Measurements from ENCODE around the gene KCNQ1. TPM values are rescaled to one million over a fixed set of nuclear protein-coding genes. Genes with fewer than 3 reads are reported as not detected.

Gene KCNQ1
- total and polyA plus RNA-seq, 7 donors, result 1.1 to 25.2 (median 3.8) TPM

DNA sequence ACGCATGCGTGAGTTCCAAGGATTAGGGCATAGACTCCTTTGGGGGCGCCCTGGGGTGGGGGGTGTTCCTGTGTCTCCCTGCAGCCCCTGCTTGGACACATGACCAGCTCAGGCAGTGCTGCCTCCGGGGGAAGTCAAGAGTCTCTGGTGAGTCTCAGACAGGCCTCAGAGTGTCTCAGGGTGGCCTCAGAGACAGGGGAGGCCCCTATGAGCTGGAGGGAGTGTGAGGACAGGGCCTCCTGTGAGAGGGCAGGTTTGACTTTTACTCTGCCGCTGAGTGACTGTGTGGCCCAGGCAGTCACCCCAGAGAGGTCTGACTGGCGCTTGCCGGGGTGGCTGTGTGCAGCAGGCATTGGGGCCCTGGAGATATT is 296.2 kb downstream of the KCNQ1 start:
- DNase-seq, result peak; percentile 57
- Histone ChIP-seq H3K4me3 (no peak overlapping the region), H3K27ac (peak overlapping the region in 1 of 4 donors; percentile 65), H3K36me3 (no peaks in the 10 kb centered on the region), H3K4me1 (peaks cover 0 to 15% (median 0%) of the 10 kb centered on the region in 4 donors), H3K27me3 (no peaks in the 10 kb centered on the region), H3K9me3 (no peaks in the 10 kb centered on the region)
- intact Hi-C loops (cut with DNase I), result no loop called here
- TF ChIP-seq POLR2A (IDR thresholded peaks at IDR 0.05), result no peak
- no peak for TF ChIP-seq EP300 (IDR thresholded peaks at IDR 0.05)
- TF ChIP-seq, protein P1, sequence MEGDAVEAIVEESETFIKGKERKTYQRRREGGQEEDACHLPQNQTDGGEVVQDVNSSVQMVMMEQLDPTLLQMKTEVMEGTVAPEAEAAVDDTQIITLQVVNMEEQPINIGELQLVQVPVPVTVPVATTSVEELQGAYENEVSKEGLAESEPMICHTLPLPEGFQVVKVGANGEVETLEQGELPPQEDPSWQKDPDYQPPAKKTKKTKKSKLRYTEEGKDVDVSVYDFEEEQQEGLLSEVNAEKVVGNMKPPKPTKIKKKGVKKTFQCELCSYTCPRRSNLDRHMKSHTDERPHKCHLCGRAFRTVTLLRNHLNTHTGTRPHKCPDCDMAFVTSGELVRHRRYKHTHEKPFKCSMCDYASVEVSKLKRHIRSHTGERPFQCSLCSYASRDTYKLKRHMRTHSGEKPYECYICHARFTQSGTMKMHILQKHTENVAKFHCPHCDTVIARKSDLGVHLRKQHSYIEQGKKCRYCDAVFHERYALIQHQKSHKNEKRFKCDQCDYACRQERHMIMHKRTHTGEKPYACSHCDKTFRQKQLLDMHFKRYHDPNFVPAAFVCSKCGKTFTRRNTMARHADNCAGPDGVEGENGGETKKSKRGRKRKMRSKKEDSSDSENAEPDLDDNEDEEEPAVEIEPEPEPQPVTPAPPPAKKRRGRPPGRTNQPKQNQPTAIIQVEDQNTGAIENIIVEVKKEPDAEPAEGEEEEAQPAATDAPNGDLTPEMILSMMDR (IDR thresholded peaks at IDR 0.05), result no peak
- TF ChIP-seq POLR2AphosphoS5 (IDR thresholded peaks at IDR 0.05), result no peak
- WGBS, 2 donors, result 90 to 92% methylated on average over 7 of the region's 7 CpGs

DNA sequence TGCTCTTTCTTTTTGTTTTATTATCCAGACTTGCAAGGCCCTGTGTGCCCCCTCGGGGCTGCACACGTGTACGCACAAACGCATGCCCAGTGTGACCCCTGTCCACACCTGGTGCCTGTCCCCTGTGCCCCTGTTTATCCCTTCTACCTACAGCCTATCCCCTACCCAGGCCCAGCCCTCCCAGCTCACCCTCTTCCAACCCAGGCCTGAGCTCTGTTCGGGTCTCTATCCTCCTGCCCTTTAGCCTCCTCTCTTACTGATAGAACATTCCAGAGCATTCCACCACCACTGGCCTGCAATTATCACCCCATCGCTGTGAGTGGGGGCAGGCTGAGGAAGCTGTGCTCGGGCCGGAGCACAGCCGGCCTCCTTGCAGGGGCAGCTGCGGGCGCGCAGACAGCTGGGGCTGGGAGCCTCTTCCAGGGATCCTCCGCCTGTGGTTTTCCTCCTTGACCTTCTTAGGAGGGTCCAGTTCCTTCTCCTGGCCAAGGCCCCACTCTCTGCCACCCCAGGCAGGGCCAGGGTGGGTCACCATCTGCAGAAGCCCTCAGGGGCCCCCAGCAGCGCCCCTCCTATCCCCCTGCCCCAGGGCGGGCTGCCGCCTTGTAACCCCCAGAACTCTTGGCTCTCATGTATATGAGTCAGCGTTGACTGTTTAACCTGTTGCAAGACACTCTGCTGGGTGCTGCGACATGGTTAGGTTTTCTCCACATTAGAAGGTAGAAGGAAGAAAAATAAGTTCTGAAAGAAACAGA is 296.7 kb downstream of the KCNQ1 start:
- Histone ChIP-seq H3K27me3 (no peaks in the 10 kb centered on the region), H3K9me3 (no peaks in the 10 kb centered on the region), H3K27ac (peak overlapping the region in 3 of 4 donors; percentile 14 to 65 (median 20)), H3K36me3 (no peaks in the 10 kb centered on the region), H3K4me3 (no peak overlapping the region), H3K4me1 (peaks cover 0 to 15% (median 0%) of the 10 kb centered on the region in 4 donors)
- DNase-seq, result peak; percentile 65
- intact Hi-C loops (cut with DNase I), result no loop called here
- WGBS, 2 donors, result 67 to 76% methylated on average over 18 of the region's 18 CpGs
- TF ChIP-seq POLR2AphosphoS5 (IDR thresholded peaks at IDR 0.05) (no peak), EP300 (IDR thresholded peaks at IDR 0.05) (no peak), POLR2A (IDR thresholded peaks at IDR 0.05) (no peak)
- TF ChIP-seq, protein P1 (IDR thresholded peaks at IDR 0.05), result no peak

DNA sequence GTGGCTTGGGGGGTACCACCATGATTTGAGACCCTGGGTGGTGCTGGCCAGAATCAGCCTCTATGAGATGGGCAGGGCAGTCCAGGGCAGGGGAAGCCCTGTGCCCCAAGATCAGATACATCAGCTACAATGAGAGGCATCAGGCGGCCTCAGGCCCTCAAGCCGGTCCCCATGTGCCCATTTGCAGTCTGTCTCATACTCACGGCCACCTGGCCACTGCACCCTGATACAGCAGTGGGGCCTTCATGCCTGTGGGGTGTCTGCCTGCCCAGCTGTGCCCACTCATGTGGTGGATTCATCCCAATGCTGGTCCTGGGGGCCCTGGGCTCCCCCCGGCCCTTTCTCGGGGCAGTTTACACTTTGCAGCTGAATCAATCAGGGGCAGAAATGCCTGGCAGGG is 297.4 kb downstream of the KCNQ1 start:
- no peak for TF ChIP-seq EP300 (IDR thresholded peaks at IDR 0.05)
- TF ChIP-seq POLR2AphosphoS5 (IDR thresholded peaks at IDR 0.05), result no peak
- TF ChIP-seq, protein P1 (IDR thresholded peaks at IDR 0.05), result no peak
- no peak for TF ChIP-seq POLR2A (IDR thresholded peaks at IDR 0.05)
- peaks cover 0 to 15% (median 0%) of the 10 kb centered on the region in 4 donors for H3K4me1 ChIP-seq
- H3K27ac ChIP-seq, result peak overlapping the region in 1 of 4 donors; percentile 65
- H3K9me3 ChIP-seq, result no peaks in the 10 kb centered on the region
- H3K36me3 ChIP-seq, result no peaks in the 10 kb centered on the region
- intact Hi-C loops (cut with DNase I), result no loop called here
- no peak overlapping the region for H3K4me3 ChIP-seq
- peak; percentile 62 for DNase-seq
- 92 to 94% methylated on average over 5 of the region's 5 CpGs for WGBS, 2 donors
- no peaks in the 10 kb centered on the region for H3K27me3 ChIP-seq

DNA sequence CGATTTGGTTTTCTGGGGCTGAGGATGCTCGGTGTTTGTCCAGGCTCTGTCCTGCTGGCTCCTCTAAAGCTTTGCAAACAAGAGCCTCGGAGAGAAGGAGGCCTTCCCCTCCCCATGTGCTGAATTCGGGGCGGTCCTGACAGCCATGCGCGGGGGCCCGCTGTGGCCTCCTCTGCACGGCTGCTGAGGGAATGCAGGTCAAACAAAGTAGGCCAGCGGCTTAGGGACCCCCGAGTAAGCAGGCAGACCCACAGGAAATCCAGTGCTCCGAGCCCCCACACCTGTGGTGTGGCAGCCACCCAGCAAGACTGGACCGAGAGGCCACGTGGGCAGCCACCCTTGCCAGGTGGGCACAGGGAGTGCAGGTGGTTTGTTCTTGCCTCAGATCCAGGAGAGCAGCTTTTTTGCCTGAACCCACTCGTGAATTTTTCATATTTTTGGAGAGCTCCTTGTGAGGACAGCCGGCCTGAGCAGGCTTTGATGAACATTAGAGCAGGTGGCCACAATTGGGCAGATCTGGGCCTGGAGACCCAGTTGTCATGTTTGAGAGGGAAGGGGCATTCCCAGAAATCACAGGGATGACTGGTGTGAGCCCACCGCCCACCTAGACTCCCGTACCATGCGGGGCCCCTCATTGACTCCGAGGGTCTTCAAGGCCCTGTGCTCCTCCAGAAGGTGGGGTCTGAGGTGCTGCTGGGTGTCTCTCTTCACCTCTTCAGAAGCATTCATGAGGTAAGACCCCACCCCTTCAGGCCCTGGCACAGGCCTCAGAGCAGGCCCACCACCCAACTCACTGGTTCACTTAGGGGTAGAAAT is 298.0 kb downstream of the KCNQ1 start:
- H3K36me3 ChIP-seq, result no peaks in the 10 kb centered on the region
- H3K27me3 ChIP-seq, result no peaks in the 10 kb centered on the region
- H3K4me1 ChIP-seq, result peaks cover 0 to 15% (median 0%) of the 10 kb centered on the region in 4 donors
- intact Hi-C loops (cut with DNase I), result no loop called here
- H3K27ac ChIP-seq, result peak overlapping the region in 1 of 4 donors; percentile 65
- DNase-seq, result peak; percentile 58
- H3K4me3 ChIP-seq, result no peak overlapping the region
- no peaks in the 10 kb centered on the region for H3K9me3 ChIP-seq
- 91 to 92% methylated on average over 20 of the region's 20 CpGs for WGBS, 2 donors
- TF ChIP-seq POLR2A (IDR thresholded peaks at IDR 0.05) (no peak), EP300 (IDR thresholded peaks at IDR 0.05) (no peak), POLR2AphosphoS5 (IDR thresholded peaks at IDR 0.05) (no peak)
- TF ChIP-seq, protein P1 (IDR thresholded peaks at IDR 0.05), result no peak

Data from sigmoid colon (tissue), 7 donors.